ENCODE measurements around the gene CYP39A1. TPM values are rescaled to one million over a fixed set of nuclear protein-coding genes. Genes with fewer than 3 reads are reported as not detected.

Gene CYP39A1
- total RNA-seq, 1 donor from 2014 or later: 5.4 TPM

GRCh38 chr6:46538800-46539480 lies 113.7 kb downstream of the CYP39A1 start:
- Histone ChIP-seq H3K4me1 (no peaks in the 10 kb centered on the region), H3K27me3 (ENCODE audit: low read depth) (no peaks in the 10 kb centered on the region), H3K4me3 (no peak overlapping the region), H3K36me3 (no peaks in the 10 kb centered on the region), H3K9me3 (replicated peaks) (peaks cover 21% of the 10 kb centered on the region), H3K27ac (replicated peaks) (no peak overlapping the region)
- no peak for TF ChIP-seq CTCF (IDR thresholded peaks at IDR 0.05; ENCODE audit: borderline replicate concordance)
- intact Hi-C loops (cut with micrococcal nuclease): no loop called here
- DNase-seq: no peak

- H3K27ac ChIP-seq (replicated peaks): no peak overlapping the region
- intact Hi-C loops (cut with micrococcal nuclease): no loop called here
- H3K27me3 ChIP-seq (ENCODE audit: low read depth): no peaks in the 10 kb centered on the region
- H3K4me3 ChIP-seq: no peak overlapping the region
- peaks cover 5% of the 10 kb centered on the region for H3K9me3 ChIP-seq (replicated peaks)
- H3K36me3 ChIP-seq: no peaks in the 10 kb centered on the region
- TF ChIP-seq CTCF (IDR thresholded peaks at IDR 0.05; ENCODE audit: borderline replicate concordance): no peak
- no peaks in the 10 kb centered on the region for H3K4me1 ChIP-seq
- no peak for DNase-seq
These were observed 121.7 kb downstream of the CYP39A1 start for GRCh38 chr6:46530896-46531295.

- Histone ChIP-seq H3K36me3 (no peaks in the 10 kb centered on the region), H3K27me3 (ENCODE audit: low read depth) (no peaks in the 10 kb centered on the region), H3K27ac (replicated peaks) (no peak overlapping the region), H3K4me3 (no peak overlapping the region), H3K4me1 (no peaks in the 10 kb centered on the region), H3K9me3 (replicated peaks) (no peaks in the 10 kb centered on the region)
- intact Hi-C loops (cut with micrococcal nuclease): no loop called here
- no peak for TF ChIP-seq CTCF (IDR thresholded peaks at IDR 0.05; ENCODE audit: borderline replicate concordance)
- no peak for DNase-seq
These were observed 123.5 kb downstream of the CYP39A1 start for GRCh38 chr6:46528961-46529750.

GRCh38 chr6:46526607-46527006 lies 126.0 kb downstream of the CYP39A1 start:
- Histone ChIP-seq H3K9me3 (replicated peaks) (no peaks in the 10 kb centered on the region), H3K27ac (replicated peaks) (no peak overlapping the region), H3K36me3 (no peaks in the 10 kb centered on the region), H3K4me1 (peaks cover 5% of the 10 kb centered on the region), H3K27me3 (ENCODE audit: low read depth) (no peaks in the 10 kb centered on the region), H3K4me3 (no peak overlapping the region)
- TF ChIP-seq CTCF (IDR thresholded peaks at IDR 0.05; ENCODE audit: borderline replicate concordance): no peak
- DNase-seq: no peak
- intact Hi-C loops (cut with micrococcal nuclease): no loop called here

- no peaks in the 10 kb centered on the region for H3K27me3 ChIP-seq (ENCODE audit: low read depth)
- intact Hi-C loops (cut with micrococcal nuclease): no loop called here
- no peaks in the 10 kb centered on the region for H3K9me3 ChIP-seq (replicated peaks)
- no peaks in the 10 kb centered on the region for H3K36me3 ChIP-seq
- H3K4me3 ChIP-seq: no peak overlapping the region
- no peak overlapping the region for H3K27ac ChIP-seq (replicated peaks)
- no peak for TF ChIP-seq CTCF (IDR thresholded peaks at IDR 0.05; ENCODE audit: borderline replicate concordance)
- DNase-seq: no peak
- peaks cover 13% of the 10 kb centered on the region for H3K4me1 ChIP-seq
These were observed 127.0 kb downstream of the CYP39A1 start for GRCh38 chr6:46525583-46525982.

Data from left ventricle myocardium inferior (tissue), 1 donor.